ENCODE results near the gene SLAMF6. TPM values are rescaled to one million over a fixed set of nuclear protein-coding genes. Genes with fewer than 3 reads are reported as not detected.
A peak's percentile ranks its signal among the peaks of the same experiment; 100 is the strongest.

The SLAMF6 gene
- total RNA-seq, 4 donors from 2014 or later, result 0.19 to 2.3 TPM; not detected in 2

DNA sequence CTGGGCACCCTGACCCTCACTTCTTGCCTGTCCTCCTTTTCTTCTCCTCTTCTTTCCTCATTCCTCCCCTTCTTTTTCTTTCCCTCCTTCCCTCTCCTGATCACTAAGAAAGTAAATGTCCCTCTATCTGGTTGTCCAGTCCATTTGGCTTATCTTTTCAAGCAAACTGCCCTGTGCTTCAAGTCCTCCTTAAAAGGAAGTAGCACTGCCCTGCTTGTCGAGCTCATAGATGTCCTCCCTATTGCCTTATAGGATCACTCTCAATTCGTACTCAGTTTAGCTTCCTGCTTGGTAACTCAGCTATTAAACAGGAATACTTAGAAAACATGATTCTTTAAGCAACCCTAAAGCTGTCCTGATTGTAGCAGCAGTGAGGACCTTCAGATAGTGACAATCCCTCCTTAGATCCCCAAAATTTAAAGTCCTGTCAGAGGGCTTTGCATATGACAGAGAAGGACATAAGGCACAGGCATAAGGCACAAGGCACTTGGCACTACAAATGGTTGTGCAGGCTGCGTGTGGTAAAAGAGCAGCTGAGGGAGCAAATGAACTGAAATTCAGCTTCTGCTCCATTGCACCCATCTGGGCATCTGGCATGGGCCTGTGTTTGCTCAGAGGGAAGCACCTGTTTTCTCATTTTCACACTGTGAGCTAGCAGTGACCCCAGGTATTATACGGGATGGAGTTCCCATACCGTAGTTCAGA lies 26.1 kb upstream of the SLAMF6 start:
- ATAC-seq (no peak), DNase-seq (no peak)
- in situ Hi-C loops (cut with MboI; ENCODE audit: low sequenced_read_pairs in 4 of 4) (no loop called here), intact Hi-C loops (cut with DNase I; ENCODE audit: low total_unique reads) (no loop called here)
- Histone ChIP-seq H3K4me1 (no peaks in the 10 kb centered on the region), H3K27me3 (no peaks in the 10 kb centered on the region), H3K9me3 (no peaks in the 10 kb centered on the region), H3K4me3 (no peak overlapping the region), H3K36me3 (no peaks in the 10 kb centered on the region), H3K27ac (no peak overlapping the region)
- no peak for TF ChIP-seq POLR2A (IDR thresholded peaks at IDR 0.05)
- TF ChIP-seq, protein P1, sequence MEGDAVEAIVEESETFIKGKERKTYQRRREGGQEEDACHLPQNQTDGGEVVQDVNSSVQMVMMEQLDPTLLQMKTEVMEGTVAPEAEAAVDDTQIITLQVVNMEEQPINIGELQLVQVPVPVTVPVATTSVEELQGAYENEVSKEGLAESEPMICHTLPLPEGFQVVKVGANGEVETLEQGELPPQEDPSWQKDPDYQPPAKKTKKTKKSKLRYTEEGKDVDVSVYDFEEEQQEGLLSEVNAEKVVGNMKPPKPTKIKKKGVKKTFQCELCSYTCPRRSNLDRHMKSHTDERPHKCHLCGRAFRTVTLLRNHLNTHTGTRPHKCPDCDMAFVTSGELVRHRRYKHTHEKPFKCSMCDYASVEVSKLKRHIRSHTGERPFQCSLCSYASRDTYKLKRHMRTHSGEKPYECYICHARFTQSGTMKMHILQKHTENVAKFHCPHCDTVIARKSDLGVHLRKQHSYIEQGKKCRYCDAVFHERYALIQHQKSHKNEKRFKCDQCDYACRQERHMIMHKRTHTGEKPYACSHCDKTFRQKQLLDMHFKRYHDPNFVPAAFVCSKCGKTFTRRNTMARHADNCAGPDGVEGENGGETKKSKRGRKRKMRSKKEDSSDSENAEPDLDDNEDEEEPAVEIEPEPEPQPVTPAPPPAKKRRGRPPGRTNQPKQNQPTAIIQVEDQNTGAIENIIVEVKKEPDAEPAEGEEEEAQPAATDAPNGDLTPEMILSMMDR (IDR thresholded peaks at IDR 0.05 in 4 of 5, conservative IDR thresholded peaks at IDR 0.05 in 1 of 5), result no peak

DNA sequence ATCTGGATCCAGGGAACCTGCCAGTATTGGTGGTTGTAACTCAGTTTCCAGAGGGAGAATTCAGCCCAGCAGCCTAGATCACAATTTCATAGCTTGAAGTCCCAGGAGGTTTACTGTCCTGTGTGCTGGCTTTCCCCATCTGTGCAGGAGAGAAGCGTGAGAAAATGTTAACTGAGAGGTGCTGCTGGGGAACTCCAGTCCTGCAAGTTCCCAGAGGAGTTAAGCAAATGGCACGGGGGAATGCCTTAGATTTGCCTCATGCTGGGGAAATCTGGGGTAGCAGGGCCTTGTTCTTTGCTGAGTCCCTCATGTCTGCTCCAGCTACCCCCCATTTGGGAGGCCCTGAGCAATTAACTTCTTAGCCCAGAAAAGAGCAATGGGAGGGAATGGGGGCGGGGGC lies 25.1 kb upstream of the SLAMF6 start:
- in situ Hi-C loops (cut with MboI; ENCODE audit: low sequenced_read_pairs in 4 of 4), result no loop called here
- no peaks in the 10 kb centered on the region for H3K4me1 ChIP-seq
- H3K9me3 ChIP-seq, result no peaks in the 10 kb centered on the region
- TF ChIP-seq, protein P1 (IDR thresholded peaks at IDR 0.05 in 4 of 5, conservative IDR thresholded peaks at IDR 0.05 in 1 of 5), result no peak
- TF ChIP-seq POLR2A (IDR thresholded peaks at IDR 0.05), result no peak
- no peaks in the 10 kb centered on the region for H3K27me3 ChIP-seq
- ATAC-seq (no peak), DNase-seq (no peak)
- H3K27ac ChIP-seq, result no peak overlapping the region
- intact Hi-C loops (cut with DNase I; ENCODE audit: low total_unique reads), result no loop called here
- no peaks in the 10 kb centered on the region for H3K36me3 ChIP-seq
- H3K4me3 ChIP-seq, result no peak overlapping the region

DNA sequence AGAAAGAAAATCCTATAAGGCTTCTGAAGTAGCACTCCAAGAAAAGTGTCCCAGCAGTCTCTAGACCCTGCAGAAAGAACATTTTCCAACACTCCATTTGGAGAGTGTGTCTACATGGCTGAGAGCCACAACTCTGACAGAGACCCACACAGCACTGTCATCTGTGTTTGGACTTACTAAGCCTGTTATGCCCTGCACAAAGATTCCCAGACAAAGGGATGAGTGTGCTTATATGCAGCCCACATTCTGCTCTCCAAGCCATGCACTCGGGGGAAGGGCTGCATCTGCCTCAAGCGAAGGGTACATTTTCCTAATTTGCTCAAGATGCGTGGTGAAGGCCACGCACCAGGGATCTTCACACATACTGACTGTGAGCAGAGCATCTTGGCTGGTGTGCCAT lies 24.4 kb upstream of the SLAMF6 start:
- in situ Hi-C loops (cut with MboI; ENCODE audit: low sequenced_read_pairs in 4 of 4) (no loop called here), intact Hi-C loops (cut with DNase I; ENCODE audit: low total_unique reads) (no loop called here)
- no peak overlapping the region for H3K27ac ChIP-seq
- DNase-seq, result no peak
- no peak overlapping the region for H3K4me3 ChIP-seq
- H3K4me1 ChIP-seq, result no peaks in the 10 kb centered on the region
- TF ChIP-seq, protein P1 (IDR thresholded peaks at IDR 0.05 in 4 of 5, conservative IDR thresholded peaks at IDR 0.05 in 1 of 5), result no peak
- TF ChIP-seq POLR2A (IDR thresholded peaks at IDR 0.05), result no peak
- no peaks in the 10 kb centered on the region for H3K9me3 ChIP-seq
- H3K36me3 ChIP-seq, result no peaks in the 10 kb centered on the region
- H3K27me3 ChIP-seq, result no peaks in the 10 kb centered on the region
- ATAC-seq, result no peak

DNA sequence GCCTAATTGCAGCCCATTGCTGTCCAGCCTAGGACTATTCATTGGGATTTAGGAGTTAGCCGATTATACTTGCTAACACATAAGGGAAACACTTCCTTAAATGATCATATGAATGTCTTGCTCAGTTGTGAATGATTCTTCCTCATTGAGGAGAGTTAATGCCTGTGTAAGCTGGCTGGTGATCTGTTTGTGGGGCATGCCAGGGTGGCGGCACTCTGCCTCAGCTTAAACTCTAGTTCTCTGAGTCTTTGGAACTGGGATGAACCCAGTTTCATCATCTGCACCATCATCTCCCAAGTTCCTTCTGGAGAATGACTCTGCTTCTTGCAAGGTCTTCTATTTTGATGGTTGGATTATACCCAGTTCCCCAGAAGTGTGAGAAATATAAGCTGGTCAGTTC lies 23.9 kb upstream of the SLAMF6 start:
- in situ Hi-C loops (cut with MboI; ENCODE audit: low sequenced_read_pairs in 4 of 4) (no loop called here), intact Hi-C loops (cut with DNase I; ENCODE audit: low total_unique reads) (no loop called here)
- no peaks in the 10 kb centered on the region for H3K9me3 ChIP-seq
- ATAC-seq, result peak in 1 of 2 donors; percentile 18
- no peak overlapping the region for H3K4me3 ChIP-seq
- peak in 1 of 2 donors; percentile 35 for DNase-seq
- no peaks in the 10 kb centered on the region for H3K36me3 ChIP-seq
- H3K27me3 ChIP-seq, result no peaks in the 10 kb centered on the region
- H3K4me1 ChIP-seq, result no peaks in the 10 kb centered on the region
- H3K27ac ChIP-seq, result no peak overlapping the region
- TF ChIP-seq, protein P1 (IDR thresholded peaks at IDR 0.05 in 4 of 5, conservative IDR thresholded peaks at IDR 0.05 in 1 of 5), result no peak
- TF ChIP-seq POLR2A (IDR thresholded peaks at IDR 0.05), result no peak

DNA sequence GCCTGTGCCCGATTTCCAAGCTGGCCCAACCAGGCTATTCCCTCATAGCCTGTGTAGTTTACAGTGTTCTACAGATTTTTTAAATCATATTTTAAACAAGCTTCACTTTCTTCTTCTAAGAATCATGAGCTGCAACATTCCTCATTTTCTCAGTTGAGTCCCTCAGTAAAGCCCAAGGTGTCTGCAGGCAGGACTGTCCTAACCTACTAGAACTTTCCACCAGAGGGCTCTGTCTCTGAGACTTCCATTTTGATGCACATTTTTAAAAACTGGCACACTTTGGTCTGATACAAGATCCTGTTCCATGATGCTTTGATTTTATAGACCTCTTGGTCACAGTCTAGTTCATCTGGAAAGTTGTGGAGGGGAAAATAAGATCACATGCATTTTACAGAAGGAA lies 21.6 kb upstream of the SLAMF6 start:
- Histone ChIP-seq H3K4me3 (no peak overlapping the region), H3K9me3 (no peaks in the 10 kb centered on the region), H3K27me3 (no peaks in the 10 kb centered on the region), H3K27ac (no peak overlapping the region), H3K4me1 (no peaks in the 10 kb centered on the region), H3K36me3 (no peaks in the 10 kb centered on the region)
- no peak for DNase-seq
- intact Hi-C loops (cut with DNase I; ENCODE audit: low total_unique reads) (no loop called here), in situ Hi-C loops (cut with MboI; ENCODE audit: low sequenced_read_pairs in 4 of 4) (no loop called here)
- ATAC-seq, result no peak
- TF ChIP-seq POLR2A (IDR thresholded peaks at IDR 0.05), result no peak
- TF ChIP-seq, protein P1 (IDR thresholded peaks at IDR 0.05 in 4 of 5, conservative IDR thresholded peaks at IDR 0.05 in 1 of 5), result no peak

Data from gastrocnemius medialis (tissue), 4 donors.